GM21717 (cell line): ENCODE measurements around the gene ACOX1.

ENCODE experiments used
- ATAC-seq: cut with Tn5 transposase; IDR thresholded peaks from one replicate; pipeline ENCODE4 v1.9.1; 2021; ENCODE audit warnings: mild to moderate bottlenecking, moderate library complexity; ENCODE audit not compliant: unreplicated experiment

Gene ACOX1

DNA sequence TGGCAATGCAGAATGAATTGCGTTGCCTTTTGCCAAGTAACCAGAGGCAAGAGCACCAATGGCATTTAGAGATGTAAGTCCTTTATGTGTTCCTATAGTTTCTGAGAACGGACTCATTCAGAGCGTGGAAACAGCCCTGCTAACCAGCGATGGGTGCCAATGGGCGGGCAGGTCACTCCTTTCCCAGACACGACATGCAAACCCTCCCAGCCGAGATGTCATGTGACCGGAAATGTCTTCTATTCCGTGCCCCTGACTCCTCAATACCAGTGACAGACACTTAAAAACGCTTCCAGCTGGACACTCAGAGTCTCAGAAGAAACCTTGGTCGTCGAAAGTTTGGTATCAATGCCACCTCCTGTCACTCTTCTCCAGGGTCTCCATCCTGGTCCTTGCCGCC is 41.3 kb downstream of the ACOX1 start:
- ATAC-seq = no peak

DNA sequence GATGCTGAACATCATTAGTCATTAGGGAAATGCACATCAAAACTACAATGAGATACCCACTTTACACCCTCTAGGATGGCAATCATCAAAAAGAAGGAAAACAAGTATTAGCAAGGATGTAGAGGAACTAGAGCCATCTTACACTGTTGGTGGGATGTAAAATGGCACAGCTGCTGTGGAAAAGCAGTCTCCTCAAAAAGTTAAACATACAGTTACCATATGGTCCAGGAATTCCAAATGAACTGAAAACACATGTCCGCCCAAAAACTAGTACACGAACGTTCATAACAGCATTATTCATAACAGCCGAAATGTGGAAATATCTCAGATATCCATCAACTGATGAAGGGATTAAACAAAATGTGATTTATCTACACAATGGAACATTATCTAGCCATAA is 45.2 kb downstream of the ACOX1 start:
- ATAC-seq = no peak

DNA sequence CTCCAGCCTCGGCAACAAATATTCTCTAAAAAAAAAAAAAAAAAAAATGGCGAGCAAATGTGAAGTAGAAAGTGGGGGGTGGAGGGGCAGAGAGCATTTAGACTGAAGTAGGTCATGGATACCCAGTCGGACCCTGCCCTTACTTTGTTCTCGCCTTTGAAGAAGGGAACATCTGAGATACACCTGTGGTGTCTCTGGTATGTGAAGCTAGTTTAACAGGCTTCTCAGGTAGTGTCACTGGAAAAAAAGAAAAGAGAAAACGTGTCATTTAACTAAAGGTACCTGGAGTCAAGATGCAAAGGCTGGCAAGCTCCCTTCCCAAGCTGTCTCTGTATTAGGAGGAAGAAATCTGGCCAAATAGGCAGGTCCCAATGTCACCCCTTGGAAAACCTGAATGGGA is 46.1 kb downstream of the ACOX1 start:
- no peak for ATAC-seq

GRCh38 chr17:75931062-75931461 is 47.9 kb downstream of the ACOX1 start:
- no peak for ATAC-seq

- no peak for ATAC-seq
Observed at GRCh38 chr17:75927286-75927922, 51.6 kb downstream of the ACOX1 start.

GRCh38 chr17:75926456-75926855 is 52.5 kb downstream of the ACOX1 start:
- no peak for ATAC-seq

- no peak for ATAC-seq
Observed at GRCh38 chr17:75925912-75926311, 53.1 kb downstream of the ACOX1 start.

DNA sequence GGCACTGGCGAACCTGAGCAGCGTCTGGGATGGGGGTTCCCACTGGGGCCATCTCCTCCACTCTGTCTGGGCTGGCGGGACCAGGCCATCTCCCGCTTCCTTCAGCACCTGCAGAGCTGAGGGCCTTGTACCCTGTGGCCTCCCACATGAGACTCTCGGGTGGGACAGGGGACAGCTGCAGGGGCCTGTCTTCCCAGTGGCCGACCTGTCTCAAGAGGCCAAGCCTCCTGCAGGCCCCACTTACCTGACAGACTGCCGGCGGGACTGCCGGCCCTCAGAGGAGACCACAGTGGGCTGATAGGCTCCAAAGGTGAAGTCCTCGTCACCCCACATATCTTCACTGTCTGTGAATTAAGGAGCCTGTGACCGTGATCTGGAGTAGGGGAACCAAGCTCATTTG is 53.9 kb downstream of the ACOX1 start:
- no peak for ATAC-seq

DNA sequence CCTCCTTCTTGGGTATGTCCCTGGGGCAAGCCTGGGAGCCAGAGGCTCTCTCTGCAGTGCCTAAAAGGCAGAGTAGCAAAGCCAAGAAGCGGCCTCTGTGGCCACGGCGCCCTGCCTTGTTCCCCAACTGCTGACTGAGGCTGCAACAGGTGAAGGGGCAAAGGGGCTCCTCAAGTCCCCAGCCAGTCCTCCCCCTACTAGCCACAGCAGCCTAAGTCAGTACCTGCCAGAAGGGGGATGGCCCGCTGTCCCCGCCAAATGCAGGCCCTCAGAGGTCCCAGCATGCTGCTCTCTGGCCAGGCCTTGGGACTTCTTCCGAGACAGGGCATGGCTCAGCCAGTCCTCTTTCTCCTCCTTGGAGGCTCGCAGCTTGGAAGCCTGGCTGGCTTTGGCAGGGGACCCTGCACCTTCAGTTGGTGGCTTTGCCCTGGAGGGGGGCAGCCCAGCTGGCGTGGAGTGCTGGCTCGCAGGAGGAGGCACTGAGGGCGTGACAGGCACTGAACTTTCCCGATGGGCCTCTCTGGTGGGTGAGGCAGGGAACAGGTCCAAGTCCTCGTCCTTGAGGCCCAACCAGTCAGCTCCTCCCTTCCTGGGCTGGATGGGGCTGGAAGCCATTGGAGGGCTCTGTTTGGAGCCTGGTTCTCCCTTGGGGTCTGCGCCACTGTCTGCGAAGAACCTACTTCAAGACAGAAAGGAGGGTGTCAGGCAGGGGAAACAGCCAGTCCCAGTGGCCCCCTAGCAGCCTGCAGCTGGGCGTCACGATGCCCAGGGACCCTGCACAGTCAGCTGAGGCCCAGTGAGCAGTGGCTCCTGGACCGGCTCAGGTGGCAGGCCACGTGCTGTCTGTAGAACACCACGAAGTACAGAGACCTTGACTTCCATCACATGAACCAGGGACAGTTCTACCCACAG is 55.7 kb downstream of the ACOX1 start:
- ATAC-seq = no peak

DNA sequence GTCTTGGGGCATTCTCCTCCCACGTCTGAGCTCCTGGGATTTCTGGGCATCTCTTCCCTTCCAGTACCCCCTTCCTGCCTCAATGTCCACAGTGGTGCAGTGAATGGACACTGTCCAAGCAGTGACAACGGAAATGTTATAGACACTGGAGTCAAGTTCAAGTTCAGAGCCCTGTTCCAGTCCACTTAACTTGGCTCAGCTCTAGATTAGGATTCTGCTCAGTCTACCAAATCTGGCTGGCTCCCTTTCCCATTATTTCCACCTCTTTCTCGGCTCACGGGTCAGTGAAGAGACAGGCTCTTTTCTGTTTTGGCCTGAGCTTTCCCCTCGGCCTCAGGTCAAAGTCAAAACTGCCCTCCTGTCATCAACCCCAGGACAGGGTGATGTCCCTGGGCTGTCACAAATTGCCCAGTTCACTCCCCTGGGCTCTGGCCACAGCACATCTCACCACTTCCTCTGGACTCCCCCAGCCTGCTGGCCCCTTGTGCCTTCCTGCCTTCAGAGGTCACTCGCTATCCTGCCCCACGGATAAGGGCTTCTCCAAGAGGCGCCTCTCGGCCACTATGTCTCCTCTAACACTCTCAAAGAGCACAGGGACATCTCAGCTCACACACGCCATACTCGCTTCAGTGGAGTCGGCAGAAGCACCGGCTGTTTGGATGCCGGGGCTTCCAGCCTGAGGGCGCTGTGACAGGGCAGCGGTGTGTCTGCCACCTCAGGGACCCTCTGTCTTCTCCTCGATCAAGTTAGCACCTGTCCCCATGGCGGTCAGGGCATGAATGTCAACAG is 56.6 kb downstream of the ACOX1 start:
- no peak for ATAC-seq

- no peak for ATAC-seq
Observed at GRCh38 chr17:75921596-75921995, 57.4 kb downstream of the ACOX1 start.

GRCh38 chr17:75920045-75920560 is 58.9 kb downstream of the ACOX1 start:
- ATAC-seq = no peak

DNA sequence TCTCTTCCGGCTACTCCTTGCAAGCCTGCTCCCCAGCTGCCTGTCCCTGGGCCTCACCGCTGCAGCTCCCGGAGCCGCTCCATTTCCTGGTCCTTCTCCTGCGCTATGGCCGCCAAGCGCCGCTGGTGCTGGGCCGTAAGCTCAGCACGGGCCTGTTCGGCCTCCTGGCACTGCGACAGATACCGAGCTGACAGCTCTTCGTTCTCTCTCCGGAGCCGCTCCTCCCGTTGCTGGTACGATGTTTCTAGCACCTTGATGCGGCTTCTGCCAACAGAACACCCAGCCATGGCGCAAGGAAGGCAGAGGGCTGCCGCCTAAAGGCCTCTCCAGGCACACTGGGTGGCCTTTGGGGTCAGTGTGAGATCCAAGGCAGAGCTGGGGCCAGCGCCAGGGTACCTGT is 59.4 kb downstream of the ACOX1 start:
- no peak for ATAC-seq

- ATAC-seq = no peak
Observed at GRCh38 chr17:75917917-75918445, 61.0 kb downstream of the ACOX1 start.

DNA sequence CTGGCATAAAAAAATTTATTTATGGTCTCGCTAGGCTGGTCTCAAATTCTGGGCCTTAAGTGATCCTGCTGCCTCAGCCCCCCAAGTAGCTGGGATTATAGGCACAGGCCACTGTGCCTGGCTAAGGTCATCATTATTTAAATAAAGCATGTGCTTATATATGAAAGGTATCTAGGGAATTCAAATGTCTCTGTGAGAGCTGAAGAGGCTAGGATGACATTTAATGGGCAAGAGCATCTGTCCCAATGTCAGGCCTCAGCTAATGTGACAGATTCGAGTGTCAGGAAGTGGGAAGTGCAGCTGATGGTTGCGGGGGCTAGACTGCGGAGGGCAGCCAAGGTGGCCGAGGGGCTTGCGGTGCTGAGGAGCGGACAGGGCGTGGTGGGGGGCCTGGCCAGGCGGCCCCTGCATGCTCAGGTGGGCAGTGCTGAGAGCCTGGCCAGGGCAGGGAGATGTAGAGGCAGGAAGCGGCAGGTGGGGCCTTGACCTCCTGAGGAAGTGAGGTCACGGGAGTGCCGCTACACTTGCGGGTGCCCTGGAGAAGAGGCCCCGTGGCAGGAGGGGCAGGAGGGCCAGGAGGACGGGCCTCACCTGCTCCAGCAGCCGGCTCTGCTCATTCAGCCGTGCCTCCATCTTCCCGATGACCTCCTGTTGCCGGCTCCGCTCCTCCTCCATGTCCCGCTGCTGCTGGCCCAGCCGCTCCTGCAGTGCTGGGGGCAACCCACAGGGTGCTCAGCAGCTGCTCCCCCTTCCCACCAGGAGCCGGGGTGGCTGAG is 61.6 kb downstream of the ACOX1 start:
- ATAC-seq = no peak

GRCh38 chr17:75915268-75915667 is 63.7 kb downstream of the ACOX1 start:
- ATAC-seq = no peak

- no peak for ATAC-seq
Observed at GRCh38 chr17:75914643-75915267, 64.2 kb downstream of the ACOX1 start.

- ATAC-seq = no peak
Observed at GRCh38 chr17:75913537-75914210, 65.3 kb downstream of the ACOX1 start.

DNA sequence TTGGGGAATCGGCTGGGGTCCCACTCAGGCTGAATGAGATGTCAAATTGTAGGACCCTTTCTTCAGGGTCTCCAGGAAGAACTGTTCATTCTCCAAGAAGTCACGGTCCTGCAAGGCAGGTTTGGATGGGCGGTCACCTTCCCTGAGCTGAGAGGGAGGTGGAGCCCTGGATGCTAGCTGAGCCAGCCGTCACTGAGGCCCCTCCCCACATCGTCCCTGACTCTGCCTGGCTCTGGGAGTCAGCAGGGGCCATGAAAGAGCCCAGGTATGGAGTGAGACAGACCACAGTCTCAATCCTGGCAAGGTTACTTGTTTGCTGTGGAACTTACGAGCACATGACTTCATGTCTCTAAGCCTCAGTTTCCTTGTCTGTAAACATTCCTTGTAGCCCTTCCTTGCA is 68.3 kb downstream of the ACOX1 start:
- ATAC-seq = no peak
